WTC11 (cell line): ENCODE data around the gene ZCCHC24. TPM values are rescaled to one million over a fixed set of nuclear protein-coding genes. Genes with fewer than 3 reads are reported as not detected.

ENCODE experiments used
- ATAC-seq: fragments of 200-7000 bp; cut with Tn5 transposase; 2 replicates; pipeline ENCODE4 v1.10.0; 2021; ENCODE audit warnings: mild to moderate bottlenecking, moderate library complexity
- CTCF ChIA-PET: fragments of 300-600 bp; sonication (Branson Sonifier 250); formaldehyde crosslinking; loops from one replicate; lab custom pipeline; 2021; ENCODE audit warnings: antibody characterized with exemption; lab: Charles Lee
- POLR2A ChIA-PET: fragments of 350-600 bp; sonication (Branson Sonifier 250); formaldehyde crosslinking; loops from one replicate; lab custom pipeline; 2021; ENCODE audit warnings: antibody characterized with exemption; lab: Charles Lee
- DNase-seq: peaks from one replicate; pipeline ENCODE4 v3.0.0; 2021; ENCODE audit warnings: low spot score
- H3K27ac Mint-ChIP-seq: 2 replicates; pipeline ENCODE4 v1.8.0; 2021; ENCODE audit warnings: mixed read lengths
- H3K27me3 Mint-ChIP-seq: 2 replicates; pipeline ENCODE4 v1.8.0; 2021; ENCODE audit warnings: low read depth, mild to moderate bottlenecking, moderate library complexity, mixed read lengths
- H3K36me3 Mint-ChIP-seq: 2 replicates; pipeline ENCODE4 v1.8.0; 2021; ENCODE audit warnings: mixed read lengths
- H3K4me1 Mint-ChIP-seq: 2 replicates; pipeline ENCODE4 v1.8.0; 2022; ENCODE audit warnings: mixed read lengths
- H3K4me3 Mint-ChIP-seq: 2 replicates; pipeline ENCODE4 v1.8.0; 2021; ENCODE audit warnings: mild to moderate bottlenecking, moderate library complexity, mixed read lengths
- H3K9me3 Mint-ChIP-seq: 2 replicates; pipeline ENCODE4 v1.8.0; 2021; ENCODE audit warnings: mixed read lengths
- ATF3 ChIP-seq: sonication (generic); formaldehyde crosslinking; conservative IDR thresholded peaks from 2 replicates; pipeline ENCODE4 v1.8.1; 2022; ENCODE audit warnings: mild to moderate bottlenecking, missing genetic modification reagents
- ATF6 ChIP-seq: sonication (generic); formaldehyde crosslinking; IDR thresholded peaks from 2 replicates; pipeline ENCODE4 v1.8.1; 2023; ENCODE audit warnings: mild to moderate bottlenecking, missing genetic modification reagents
- CDX4 ChIP-seq: fragments of 250-450 bp; sonication (Bioruptor Pico); IDR thresholded peaks from 2 replicates; pipeline ENCODE4 v1.9.0; 2021; ENCODE audit warnings: moderate library complexity, mild to moderate bottlenecking, inconsistent platforms, borderline replicate concordance
- FOXK1 ChIP-seq: sonication (generic); formaldehyde crosslinking; IDR thresholded peaks from 2 replicates; pipeline ENCODE4 v1.8.0; 2022; ENCODE audit warnings: mild to moderate bottlenecking, moderate library complexity, missing genetic modification reagents
- GRHL2 ChIP-seq: fragments of 250-450 bp; sonication (Bioruptor Pico); IDR thresholded peaks from 2 replicates; pipeline ENCODE4 v1.8.0; 2022; ENCODE audit warnings: mild to moderate bottlenecking, moderate library complexity; ENCODE audit not compliant: insufficient replicate concordance, severe bottlenecking
- JAZF1 ChIP-seq: fragments of 250-450 bp; sonication (Bioruptor Pico); IDR thresholded peaks from 2 replicates; pipeline ENCODE4 v1.9.0; 2021; ENCODE audit warnings: moderate library complexity, mild to moderate bottlenecking, inconsistent platforms
- KAT7 ChIP-seq: sonication (generic); formaldehyde crosslinking; IDR thresholded peaks from 2 replicates; pipeline ENCODE4 v1.8.1; 2023; ENCODE audit warnings: missing genetic modification reagents, mild to moderate bottlenecking, borderline replicate concordance
- MXD4 ChIP-seq: fragments of 250-450 bp; sonication (Bioruptor Pico); IDR thresholded peaks from 2 replicates; pipeline ENCODE4 v1.8.0; 2021; ENCODE audit warnings: mild to moderate bottlenecking, moderate library complexity, borderline replicate concordance
- TP53 ChIP-seq: sonication (generic); formaldehyde crosslinking; IDR thresholded peaks from 2 replicates; pipeline ENCODE4 v1.8.1; 2023; ENCODE audit warnings: mild to moderate bottlenecking, missing genetic modification reagents
- ZNF263 ChIP-seq: sonication (generic); formaldehyde crosslinking; IDR thresholded peaks from 2 replicates; pipeline ENCODE4 v1.8.1; 2022; ENCODE audit warnings: low read depth, mild to moderate bottlenecking, moderate library complexity, missing genetic modification reagents
- ZNF396 ChIP-seq: fragments of 250-450 bp; sonication (Bioruptor Pico); IDR thresholded peaks from 2 replicates; pipeline ENCODE4 v1.8.0; 2021; ENCODE audit warnings: mild to moderate bottlenecking, moderate library complexity, borderline replicate concordance
- total RNA-seq: library from RNA; stranded (reverse); gene quantifications from 3 replicates; pipeline ENCODE4 v1.2.3, GENCODE V29; 2021
- TF ChIP-seq, protein P1 (sequence below): sonication (generic); formaldehyde crosslinking; IDR thresholded peaks from 2 replicates; pipeline ENCODE4 v1.8.0; 2022; ENCODE audit warnings: mild to moderate bottlenecking, missing genetic modification reagents
- TF ChIP-seq, protein P2 (sequence below): sonication (generic); formaldehyde crosslinking; IDR thresholded peaks from 2 replicates; pipeline ENCODE4 v1.8.1; 2022; ENCODE audit warnings: low read depth, mild to moderate bottlenecking, moderate library complexity, missing genetic modification reagents, borderline replicate concordance
- TF ChIP-seq, protein P3 (sequence below): sonication (generic); formaldehyde crosslinking; IDR thresholded peaks from 2 replicates; pipeline ENCODE4 v1.8.0; 2022; ENCODE audit warnings: missing genetic modification reagents
- TF ChIP-seq, protein P4 (sequence below): fragments of 200-600 bp; IDR thresholded peaks from 2 replicates; pipeline ENCODE4 v1.8.0; 2022; ENCODE audit warnings: antibody characterized with exemption
- TF ChIP-seq, protein P5 (sequence below): fragments of 250-450 bp; sonication (Bioruptor Pico); conservative IDR thresholded peaks from 2 replicates; pipeline ENCODE4 v1.9.0; 2021; ENCODE audit warnings: mild to moderate bottlenecking
- TF ChIP-seq, protein P6 (sequence below): sonication (generic); formaldehyde crosslinking; conservative IDR thresholded peaks from 2 replicates; pipeline ENCODE4 v1.8.1; 2023; ENCODE audit warnings: mild to moderate bottlenecking, low read depth, missing genetic modification reagents, moderate library complexity

Gene ZCCHC24
- total RNA-seq, 1 experiment from 2014 or later: 7.7 TPM

GRCh38 chr10:79442171-79443040 lies 3.0 kb downstream of the ZCCHC24 start (continued):
- TF ChIP-seq ZNF396 (CRISPR knock-in tag): no peak
- TF ChIP-seq, protein P1, sequence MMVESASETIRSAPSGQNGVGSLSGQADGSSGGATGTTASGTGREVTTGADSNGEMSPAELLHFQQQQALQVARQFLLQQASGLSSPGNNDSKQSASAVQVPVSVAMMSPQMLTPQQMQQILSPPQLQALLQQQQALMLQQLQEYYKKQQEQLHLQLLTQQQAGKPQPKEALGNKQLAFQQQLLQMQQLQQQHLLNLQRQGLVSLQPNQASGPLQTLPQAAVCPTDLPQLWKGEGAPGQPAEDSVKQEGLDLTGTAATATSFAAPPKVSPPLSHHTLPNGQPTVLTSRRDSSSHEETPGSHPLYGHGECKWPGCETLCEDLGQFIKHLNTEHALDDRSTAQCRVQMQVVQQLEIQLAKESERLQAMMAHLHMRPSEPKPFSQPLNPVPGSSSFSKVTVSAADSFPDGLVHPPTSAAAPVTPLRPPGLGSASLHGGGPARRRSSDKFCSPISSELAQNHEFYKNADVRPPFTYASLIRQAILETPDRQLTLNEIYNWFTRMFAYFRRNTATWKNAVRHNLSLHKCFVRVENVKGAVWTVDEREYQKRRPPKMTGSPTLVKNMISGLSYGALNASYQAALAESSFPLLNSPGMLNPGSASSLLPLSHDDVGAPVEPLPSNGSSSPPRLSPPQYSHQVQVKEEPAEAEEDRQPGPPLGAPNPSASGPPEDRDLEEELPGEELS (CRISPR knock-in tag): no peak
- no peak for TF ChIP-seq ZNF263 (CRISPR knock-in tag)
- TF ChIP-seq KAT7: no peak
- TF ChIP-seq CDX4: no peak
- TF ChIP-seq, protein P2, sequence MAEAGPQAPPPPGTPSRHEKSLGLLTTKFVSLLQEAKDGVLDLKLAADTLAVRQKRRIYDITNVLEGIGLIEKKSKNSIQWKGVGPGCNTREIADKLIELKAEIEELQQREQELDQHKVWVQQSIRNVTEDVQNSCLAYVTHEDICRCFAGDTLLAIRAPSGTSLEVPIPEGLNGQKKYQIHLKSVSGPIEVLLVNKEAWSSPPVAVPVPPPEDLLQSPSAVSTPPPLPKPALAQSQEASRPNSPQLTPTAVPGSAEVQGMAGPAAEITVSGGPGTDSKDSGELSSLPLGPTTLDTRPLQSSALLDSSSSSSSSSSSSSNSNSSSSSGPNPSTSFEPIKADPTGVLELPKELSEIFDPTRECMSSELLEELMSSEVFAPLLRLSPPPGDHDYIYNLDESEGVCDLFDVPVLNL (CRISPR knock-in tag): no peak
- TF ChIP-seq, protein P3, sequence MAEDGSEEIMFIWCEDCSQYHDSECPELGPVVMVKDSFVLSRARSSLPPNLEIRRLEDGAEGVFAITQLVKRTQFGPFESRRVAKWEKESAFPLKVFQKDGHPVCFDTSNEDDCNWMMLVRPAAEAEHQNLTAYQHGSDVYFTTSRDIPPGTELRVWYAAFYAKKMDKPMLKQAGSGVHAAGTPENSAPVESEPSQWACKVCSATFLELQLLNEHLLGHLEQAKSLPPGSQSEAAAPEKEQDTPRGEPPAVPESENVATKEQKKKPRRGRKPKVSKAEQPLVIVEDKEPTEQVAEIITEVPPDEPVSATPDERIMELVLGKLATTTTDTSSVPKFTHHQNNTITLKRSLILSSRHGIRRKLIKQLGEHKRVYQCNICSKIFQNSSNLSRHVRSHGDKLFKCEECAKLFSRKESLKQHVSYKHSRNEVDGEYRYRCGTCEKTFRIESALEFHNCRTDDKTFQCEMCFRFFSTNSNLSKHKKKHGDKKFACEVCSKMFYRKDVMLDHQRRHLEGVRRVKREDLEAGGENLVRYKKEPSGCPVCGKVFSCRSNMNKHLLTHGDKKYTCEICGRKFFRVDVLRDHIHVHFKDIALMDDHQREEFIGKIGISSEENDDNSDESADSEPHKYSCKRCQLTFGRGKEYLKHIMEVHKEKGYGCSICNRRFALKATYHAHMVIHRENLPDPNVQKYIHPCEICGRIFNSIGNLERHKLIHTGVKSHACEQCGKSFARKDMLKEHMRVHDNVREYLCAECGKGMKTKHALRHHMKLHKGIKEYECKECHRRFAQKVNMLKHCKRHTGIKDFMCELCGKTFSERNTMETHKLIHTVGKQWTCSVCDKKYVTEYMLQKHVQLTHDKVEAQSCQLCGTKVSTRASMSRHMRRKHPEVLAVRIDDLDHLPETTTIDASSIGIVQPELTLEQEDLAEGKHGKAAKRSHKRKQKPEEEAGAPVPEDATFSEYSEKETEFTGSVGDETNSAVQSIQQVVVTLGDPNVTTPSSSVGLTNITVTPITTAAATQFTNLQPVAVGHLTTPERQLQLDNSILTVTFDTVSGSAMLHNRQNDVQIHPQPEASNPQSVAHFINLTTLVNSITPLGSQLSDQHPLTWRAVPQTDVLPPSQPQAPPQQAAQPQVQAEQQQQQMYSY (CRISPR knock-in tag): no peak
- no peak for TF ChIP-seq GRHL2 (CRISPR knock-in tag)
- no peak for TF ChIP-seq MXD4 (CRISPR knock-in tag)

DNA sequence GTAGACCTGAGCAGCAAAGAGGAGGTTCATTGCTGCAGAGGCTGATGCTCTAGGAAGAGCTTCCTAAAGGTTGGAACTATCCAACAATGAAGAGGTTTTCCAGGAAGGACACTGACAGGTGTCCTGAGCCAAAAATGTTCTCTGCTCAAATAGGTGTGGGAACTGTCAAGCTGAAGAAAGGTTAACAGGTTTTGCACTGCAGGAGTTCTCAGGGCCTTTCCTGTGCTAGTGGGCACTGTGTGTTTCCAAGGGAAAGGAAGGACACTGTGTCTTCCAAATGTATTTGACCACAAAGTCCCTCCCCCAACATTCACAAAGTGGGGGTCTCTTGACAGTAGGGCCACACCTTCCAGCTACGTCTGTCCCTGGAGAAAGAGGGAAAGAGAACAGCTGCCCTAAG lies 4.0 kb downstream of the ZCCHC24 start:
- peaks cover 19% of the 10 kb centered on the region for H3K27me3 Mint-ChIP-seq
- no peaks in the 10 kb centered on the region for H3K9me3 Mint-ChIP-seq
- no peak overlapping the region for H3K4me3 Mint-ChIP-seq
- peaks cover 12% of the 10 kb centered on the region for H3K4me1 Mint-ChIP-seq
- CTCF ChIA-PET: interaction anchor here (2.0 kb wide), 1 partner anchor 46 kb away, joined by 6 read pairs; no protein-coding TSS in a partner anchor
- no peak overlapping the region for H3K27ac Mint-ChIP-seq
- no peaks in the 10 kb centered on the region for H3K36me3 Mint-ChIP-seq
- POLR2A ChIA-PET: no interaction called here
- DNase-seq (no peak), ATAC-seq (no peak)
- TF ChIP-seq ATF6 (no peak), ATF3 (no peak), FOXK1 (CRISPR knock-in tag) (no peak), TP53 (no peak), JAZF1 (no peak)
- TF ChIP-seq, protein P4, sequence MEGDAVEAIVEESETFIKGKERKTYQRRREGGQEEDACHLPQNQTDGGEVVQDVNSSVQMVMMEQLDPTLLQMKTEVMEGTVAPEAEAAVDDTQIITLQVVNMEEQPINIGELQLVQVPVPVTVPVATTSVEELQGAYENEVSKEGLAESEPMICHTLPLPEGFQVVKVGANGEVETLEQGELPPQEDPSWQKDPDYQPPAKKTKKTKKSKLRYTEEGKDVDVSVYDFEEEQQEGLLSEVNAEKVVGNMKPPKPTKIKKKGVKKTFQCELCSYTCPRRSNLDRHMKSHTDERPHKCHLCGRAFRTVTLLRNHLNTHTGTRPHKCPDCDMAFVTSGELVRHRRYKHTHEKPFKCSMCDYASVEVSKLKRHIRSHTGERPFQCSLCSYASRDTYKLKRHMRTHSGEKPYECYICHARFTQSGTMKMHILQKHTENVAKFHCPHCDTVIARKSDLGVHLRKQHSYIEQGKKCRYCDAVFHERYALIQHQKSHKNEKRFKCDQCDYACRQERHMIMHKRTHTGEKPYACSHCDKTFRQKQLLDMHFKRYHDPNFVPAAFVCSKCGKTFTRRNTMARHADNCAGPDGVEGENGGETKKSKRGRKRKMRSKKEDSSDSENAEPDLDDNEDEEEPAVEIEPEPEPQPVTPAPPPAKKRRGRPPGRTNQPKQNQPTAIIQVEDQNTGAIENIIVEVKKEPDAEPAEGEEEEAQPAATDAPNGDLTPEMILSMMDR: no peak
- TF ChIP-seq, protein P5, sequence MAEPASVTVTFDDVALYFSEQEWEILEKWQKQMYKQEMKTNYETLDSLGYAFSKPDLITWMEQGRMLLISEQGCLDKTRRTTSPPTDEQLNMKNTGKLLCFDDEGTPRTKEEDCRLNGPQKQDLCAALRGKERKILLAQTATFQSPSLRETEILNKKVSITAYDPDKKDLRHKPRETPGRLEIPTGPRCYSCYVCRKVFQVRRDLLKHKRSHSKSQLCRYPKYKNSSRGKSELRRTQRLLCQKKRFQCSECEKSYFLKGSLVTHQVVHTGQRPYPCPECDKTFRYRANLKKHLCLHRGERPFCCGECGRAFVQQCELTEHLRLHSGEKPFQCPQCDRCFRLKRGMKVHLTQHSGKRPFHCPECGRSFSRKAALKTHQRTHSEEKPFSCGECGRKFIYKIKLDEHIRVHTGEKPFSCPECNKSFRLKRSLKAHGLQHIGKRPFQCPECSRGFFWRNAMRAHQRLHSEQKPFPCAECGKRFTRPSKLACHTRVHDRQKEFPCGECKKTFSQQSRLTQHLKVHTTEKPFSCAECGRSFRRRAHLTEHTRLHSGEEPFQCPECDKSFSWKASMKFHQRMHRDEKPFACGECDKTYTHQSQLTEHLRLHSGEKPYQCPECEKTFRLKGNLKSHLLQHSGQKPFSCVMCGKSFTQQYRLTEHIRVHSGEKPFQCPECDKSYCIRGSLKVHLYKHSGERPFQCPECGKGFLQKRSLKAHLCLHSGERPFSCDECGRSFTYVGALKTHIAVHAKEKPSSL (CRISPR knock-in tag): no peak
- TF ChIP-seq, protein P6, sequence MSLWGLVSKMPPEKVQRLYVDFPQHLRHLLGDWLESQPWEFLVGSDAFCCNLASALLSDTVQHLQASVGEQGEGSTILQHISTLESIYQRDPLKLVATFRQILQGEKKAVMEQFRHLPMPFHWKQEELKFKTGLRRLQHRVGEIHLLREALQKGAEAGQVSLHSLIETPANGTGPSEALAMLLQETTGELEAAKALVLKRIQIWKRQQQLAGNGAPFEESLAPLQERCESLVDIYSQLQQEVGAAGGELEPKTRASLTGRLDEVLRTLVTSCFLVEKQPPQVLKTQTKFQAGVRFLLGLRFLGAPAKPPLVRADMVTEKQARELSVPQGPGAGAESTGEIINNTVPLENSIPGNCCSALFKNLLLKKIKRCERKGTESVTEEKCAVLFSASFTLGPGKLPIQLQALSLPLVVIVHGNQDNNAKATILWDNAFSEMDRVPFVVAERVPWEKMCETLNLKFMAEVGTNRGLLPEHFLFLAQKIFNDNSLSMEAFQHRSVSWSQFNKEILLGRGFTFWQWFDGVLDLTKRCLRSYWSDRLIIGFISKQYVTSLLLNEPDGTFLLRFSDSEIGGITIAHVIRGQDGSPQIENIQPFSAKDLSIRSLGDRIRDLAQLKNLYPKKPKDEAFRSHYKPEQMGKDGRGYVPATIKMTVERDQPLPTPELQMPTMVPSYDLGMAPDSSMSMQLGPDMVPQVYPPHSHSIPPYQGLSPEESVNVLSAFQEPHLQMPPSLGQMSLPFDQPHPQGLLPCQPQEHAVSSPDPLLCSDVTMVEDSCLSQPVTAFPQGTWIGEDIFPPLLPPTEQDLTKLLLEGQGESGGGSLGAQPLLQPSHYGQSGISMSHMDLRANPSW (CRISPR knock-in tag): no peak
